Keratinocyte (primary cell): ENCODE measurements around the gene IFT22. TPM values are rescaled to one million over a fixed set of nuclear protein-coding genes. Genes with fewer than 3 reads are reported as not detected.
"Not testable (repeated sequence)": the region's sequence is repeated elsewhere in the genome, so short reads cannot be mapped to it uniquely, and the experiment has no call there.

Experiments used
- DNase-seq: peaks from one replicate; pipeline ENCODE4 v3.0.0-alpha.2; 2011; ENCODE audit warnings: low read depth, missing footprints, low spot score
- FAIRE-seq: peaks from 2 replicates; lab custom pipeline; 2011; peaks lifted over from hg19 to GRCh38; lab: Jason Lieb, UNC
- H2AFZ ChIP-seq: 2 replicates; pipeline ENCODE4 v1.6.0; 2012; ENCODE audit warnings: low read length, control low read depth, inconsistent platforms; ENCODE audit not compliant: control insufficient read depth
- H3K27ac ChIP-seq: 2 replicates; pipeline ENCODE4 v1.5.1; 2011; ENCODE audit warnings: low read length; ENCODE audit not compliant: control insufficient read depth, insufficient read depth
- H3K27me3 ChIP-seq: 3 replicates; pipeline ENCODE4 v1.6.0; 2011; ENCODE audit warnings: low read length; ENCODE audit not compliant: control insufficient read depth, insufficient read depth; ENCODE audit errors: extremely low read depth
- H3K36me3 ChIP-seq, 2 experiments: 2 replicates in 1 of 2; 3 replicates in 1 of 2; pipeline ENCODE4 v1.5.1; 2011; ENCODE audit warnings: low read length in 2 of 2, mild to moderate bottlenecking in 1 of 2; ENCODE audit not compliant: control insufficient read depth in 2 of 2, insufficient read depth in 2 of 2; ENCODE audit errors: extremely low read depth in 1 of 2
- H3K4me1 ChIP-seq: 3 replicates; pipeline ENCODE4 v1.5.1; 2011; ENCODE audit warnings: low read length; ENCODE audit not compliant: control insufficient read depth, insufficient read depth; ENCODE audit errors: extremely low read depth
- H3K4me2 ChIP-seq: 3 replicates; pipeline ENCODE4 v1.6.0; 2011; ENCODE audit warnings: low read depth, low read length; ENCODE audit not compliant: control insufficient read depth, insufficient read depth; ENCODE audit errors: extremely low read depth
- H3K4me3 ChIP-seq, 3 experiments: fragments of 200-600 bp in 1 of 3; sonication (generic) in 1 of 3; 2 replicates in 2 of 3; 3 replicates in 1 of 3; pipeline ENCODE4 v1.5.1; 2011 to 2016; ENCODE audit warnings: low read length in 3 of 3, mild to moderate bottlenecking in 3 of 3, control low read depth in 2 of 3, inconsistent platforms in 1 of 3, low read depth in 1 of 3, mixed read lengths in 1 of 3, mixed run types in 1 of 3, moderate library complexity in 1 of 3; ENCODE audit not compliant: control insufficient read depth in 2 of 3, insufficient read depth in 2 of 3; ENCODE audit errors: extremely low read depth in 1 of 3
- H3K79me2 ChIP-seq: 2 replicates; pipeline ENCODE4 v1.6.0; 2012; ENCODE audit warnings: low read length; ENCODE audit not compliant: control insufficient read depth, insufficient read depth
- H3K9ac ChIP-seq: 3 replicates; pipeline ENCODE4 v1.6.0; 2011; ENCODE audit warnings: low read length; ENCODE audit not compliant: control insufficient read depth, insufficient read depth; ENCODE audit errors: extremely low read depth
- H3K9me1 ChIP-seq: 3 replicates; pipeline ENCODE4 v1.6.0; 2011; ENCODE audit warnings: low read length; ENCODE audit not compliant: control insufficient read depth, insufficient read depth; ENCODE audit errors: extremely low read depth
- H3K9me3 ChIP-seq: 2 replicates; pipeline ENCODE4 v1.5.1; 2012; ENCODE audit warnings: low read depth, low read length; ENCODE audit not compliant: control insufficient read depth
- H4K20me1 ChIP-seq: 3 replicates; pipeline ENCODE4 v1.6.0; 2011; ENCODE audit warnings: low read length; ENCODE audit not compliant: control insufficient read depth, insufficient read depth; ENCODE audit errors: extremely low read depth
- CTCF ChIP-seq, 3 experiments: IDR thresholded peaks in 1 of 3; conservative IDR thresholded peaks in 1 of 3; optimal IDR thresholded peaks in 1 of 3; 2 replicates in 2 of 3; 3 replicates in 1 of 3; pipeline versions ENCODE3 to v1.5.1; 2011; ENCODE audit warnings: low read length in 3 of 3, mild to moderate bottlenecking in 3 of 3, moderate library complexity in 2 of 3, control low read depth in 1 of 3, inconsistent platforms in 1 of 3; ENCODE audit not compliant: insufficient read depth in 2 of 3; ENCODE audit errors: extremely low read depth in 1 of 3
- EZH2 ChIP-seq: IDR thresholded peaks from one replicate; pipeline ENCODE4 v1.6.1; 2012; ENCODE audit warnings: inconsistent platforms, mild to moderate bottlenecking, low read length, moderate library complexity
- dilution Hi-C: fragments of 300-500 bp; cut with MboI; formaldehyde crosslinking; loops from one replicate; pipeline ENCODE4 v1.7.0; 2020; ENCODE audit warnings: low sequenced_read_pairs; ENCODE audit not compliant: extremely low pct_ligation_motif_present
- polyA plus RNA-seq, 5 experiments: library from polyadenylated mRNA; depleted of rRNA in 3 of 5; stranded (reverse) in 3 of 5; stranded (forward) in 1 of 5; unstranded in 1 of 5; fragments of >200 nt; gene quantifications; 1 replicate in 1 of 5; 2 replicates in 3 of 5; 3 replicates in 1 of 5; pipeline versions ENCODE4 v1.2.1 to v1.2.3, GENCODE V29; 2011 to 2012; ENCODE audit warnings: missing spikeins in 2 of 5, low read depth in 1 of 5, low replicate concordance in 1 of 5

The IFT22 gene
- polyA plus RNA-seq, 1 donor (not counting 4 experiments of a cell fraction or from before 2014, with no cell fraction given), result 29.4 TPM

DNA sequence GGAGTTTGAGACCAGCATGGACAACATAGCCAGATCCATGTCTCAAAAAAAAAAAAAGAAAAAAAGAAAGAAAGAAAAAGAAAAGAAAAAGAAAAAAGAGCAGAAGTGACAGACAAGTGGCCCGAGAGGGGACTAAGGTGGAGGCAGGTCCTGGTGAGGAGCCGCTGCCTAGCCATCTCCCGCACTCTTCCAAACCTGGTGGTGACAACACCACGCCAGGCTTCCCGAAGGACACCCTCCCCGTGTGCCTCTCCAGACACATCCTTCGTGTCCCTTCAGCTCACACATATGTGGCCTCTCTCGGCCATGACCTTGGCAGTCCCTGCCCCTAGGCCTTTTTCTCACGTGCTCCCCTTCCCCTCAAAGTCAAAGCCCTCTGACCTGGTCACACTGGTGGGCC, 36.4 kb downstream of the IFT22 start:
- H3K9ac ChIP-seq, result no peak overlapping the region
- H2AFZ ChIP-seq, result no peak overlapping the region
- no peak overlapping the region for H3K27ac ChIP-seq
- dilution Hi-C loops, result no loop called here
- TF ChIP-seq EZH2 (no peak), CTCF (optimal IDR thresholded peaks at IDR 0.05 in 1 of 3, IDR thresholded peaks at IDR 0.05 in 1 of 3, conservative IDR thresholded peaks at IDR 0.05 in 1 of 3; ENCODE audit: extremely low read depth in 1 of 3, insufficient read depth in 2 of 3, low read length in 3 of 3) (no peak)
- H3K27me3 ChIP-seq, result peaks cover 6% of the 10 kb centered on the region
- no peaks in the 10 kb centered on the region for H3K36me3 ChIP-seq
- no peaks in the 10 kb centered on the region for H4K20me1 ChIP-seq
- H3K79me2 ChIP-seq, result no peaks in the 10 kb centered on the region
- FAIRE-seq, result no peak
- H3K4me2 ChIP-seq, result no peak overlapping the region
- no peak overlapping the region for H3K4me3 ChIP-seq
- no peaks in the 10 kb centered on the region for H3K9me3 ChIP-seq
- H3K4me1 ChIP-seq, result no peaks in the 10 kb centered on the region
- no peak for DNase-seq
- no peaks in the 10 kb centered on the region for H3K9me1 ChIP-seq

DNA sequence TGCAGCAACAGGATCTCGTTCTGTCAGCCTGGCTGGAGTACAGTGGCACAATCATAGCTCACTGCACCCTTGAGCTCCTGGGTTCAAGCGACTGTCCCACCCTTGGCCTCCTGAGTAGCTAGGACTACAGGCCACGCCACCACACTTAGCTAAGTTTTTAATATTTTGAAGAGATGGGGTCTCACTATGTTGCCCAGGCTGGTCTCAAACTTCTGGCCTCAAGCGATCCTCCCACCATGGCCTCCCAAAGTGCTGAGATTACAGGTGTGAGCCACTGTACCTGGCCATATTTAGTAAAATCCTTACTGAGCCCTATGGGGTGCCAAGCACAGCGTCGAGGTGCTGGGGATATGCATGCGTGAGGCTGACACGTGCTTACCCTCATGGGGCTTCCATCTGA, 40.7 kb downstream of the IFT22 start:
- H3K79me2 ChIP-seq, H3K27me3 ChIP-seq, H3K27ac ChIP-seq, dilution Hi-C loops, H3K4me1 ChIP-seq, H3K9ac ChIP-seq, H3K36me3 ChIP-seq, H3K9me1 ChIP-seq, H3K4me3 ChIP-seq, H3K4me2 ChIP-seq, H2AFZ ChIP-seq, H3K9me3 ChIP-seq, H4K20me1 ChIP-seq, FAIRE-seq, DNase-seq: not testable (repeated sequence)
